HG03064 (cell line): Measurements from ENCODE around the gene DNTTIP2.
"Not testable (repeated sequence)": the region's sequence is repeated elsewhere in the genome, so short reads cannot be mapped to it uniquely, and the experiment has no call there.

Source experiments
- ATAC-seq: cut with Tn5 transposase; IDR thresholded peaks from one replicate; pipeline ENCODE4 v1.9.1; 2021; ENCODE audit warnings: low read depth; ENCODE audit not compliant: unreplicated experiment

The DNTTIP2 gene

GRCh38 chr1:93878889-93879586 is at the start of gene DNTTIP2:
Gene DNTTIP2 (minus strand): TSS chr1:93879206. CDS start chr1:93879148, 58 bp downstream.
- ATAC-seq = peak; percentile 93

GRCh38 chr1:93925206-93925605 is 46.2 kb upstream of the DNTTIP2 start:
- ATAC-seq = no peak

GRCh38 chr1:93919780-93920179 is 40.8 kb upstream of the DNTTIP2 start:
- no peak for ATAC-seq

GRCh38 chr1:93917302-93917701 is 38.3 kb upstream of the DNTTIP2 start:
- no peak for ATAC-seq

GRCh38 chr1:93910880-93911279 is 31.9 kb upstream of the DNTTIP2 start:
- not testable (repeated sequence) for ATAC-seq

GRCh38 chr1:93910305-93910704 is 31.3 kb upstream of the DNTTIP2 start:
- no peak for ATAC-seq

- ATAC-seq = peak; percentile 93
Measured at GRCh38 chr1:93909146-93910050, 30.4 kb upstream of the DNTTIP2 start, which contains the start of gene GCLM. Gene GCLM (minus strand): TSS chr1:93909430. CDS start chr1:93909163, 267 bp downstream.

- peak; percentile 45 for ATAC-seq
Measured at GRCh38 chr1:93908394-93909145, 29.6 kb upstream of the DNTTIP2 start.

- no peak for ATAC-seq
Measured at GRCh38 chr1:93907718-93908117, 28.7 kb upstream of the DNTTIP2 start.

GRCh38 chr1:93906480-93906879 is 27.5 kb upstream of the DNTTIP2 start:
- ATAC-seq = no peak

GRCh38 chr1:93905734-93906133 is 26.7 kb upstream of the DNTTIP2 start:
- no peak for ATAC-seq

- no peak for ATAC-seq
Measured at GRCh38 chr1:93905051-93905450, 26.0 kb upstream of the DNTTIP2 start.

GRCh38 chr1:93904228-93904627 is 25.2 kb upstream of the DNTTIP2 start:
- no peak for ATAC-seq

- ATAC-seq = no peak
Measured at GRCh38 chr1:93900723-93901504, 21.9 kb upstream of the DNTTIP2 start.

- ATAC-seq = no peak
Measured at GRCh38 chr1:93899543-93900207, 20.7 kb upstream of the DNTTIP2 start.

GRCh38 chr1:93888900-93889299 is 9.9 kb upstream of the DNTTIP2 start:
- no peak for ATAC-seq

- ATAC-seq = no peak
Measured at GRCh38 chr1:93882269-93882668, 3.3 kb upstream of the DNTTIP2 start.

- no peak for ATAC-seq
Measured at GRCh38 chr1:93880731-93881130, 1.7 kb upstream of the DNTTIP2 start.

GRCh38 chr1:93878501-93878888 is 511 bp downstream of the DNTTIP2 start:
- peak; percentile 60 for ATAC-seq

- ATAC-seq = no peak
Measured at GRCh38 chr1:93877529-93877928, 1.5 kb downstream of the DNTTIP2 start.
